EH (cell line): ENCODE results near the gene GTF3C4.

Experiments used
- DNase-seq: peaks from one replicate; pipeline ENCODE4 v3.0.0-alpha.2; 2015; ENCODE audit warnings: low read depth

The GTF3C4 gene

DNA sequence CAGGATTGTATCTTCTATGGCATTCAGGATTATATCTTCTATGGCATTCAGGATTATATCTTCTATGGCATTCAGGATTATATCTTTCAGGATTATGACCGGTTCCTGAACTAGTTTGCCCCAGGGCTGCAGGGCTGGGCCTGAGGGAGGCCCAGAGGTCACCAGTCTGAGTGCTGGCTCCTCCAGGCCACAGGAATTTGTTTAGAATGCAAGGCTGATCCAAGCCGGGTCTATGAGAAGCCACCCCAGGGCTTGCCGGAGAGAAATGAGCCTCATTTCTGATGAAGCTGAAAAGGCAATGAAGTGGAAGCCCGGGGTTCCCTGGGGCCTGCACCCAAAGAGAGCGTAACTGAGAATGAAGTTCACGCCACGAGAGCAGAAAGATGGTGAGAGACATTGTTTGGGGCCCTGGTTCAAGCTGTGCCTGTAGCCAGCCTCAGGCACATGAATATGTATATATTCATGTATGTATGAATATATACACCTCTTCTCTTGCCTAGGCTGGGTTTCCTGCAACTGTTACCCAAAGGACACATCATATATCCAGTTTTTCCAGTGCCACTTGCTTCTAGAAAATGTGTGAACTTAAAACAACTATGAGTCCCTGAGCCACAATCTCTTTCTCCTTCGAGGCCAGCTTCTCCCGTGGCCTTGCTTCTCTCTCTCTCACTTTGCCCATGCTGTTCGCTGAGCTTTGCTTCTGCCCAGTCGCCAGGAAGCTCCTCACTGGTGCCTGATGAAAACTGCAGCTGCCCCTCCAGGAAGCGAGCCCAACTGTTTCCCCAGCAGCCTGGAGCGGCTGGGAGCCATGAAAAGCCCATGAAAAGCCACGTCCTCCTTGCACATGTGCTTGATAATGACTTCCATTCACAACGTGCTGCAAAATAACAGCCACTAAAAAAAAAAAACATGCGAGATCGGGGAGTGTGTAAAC lies 62.3 kb downstream of the GTF3C4 start:
- peak; percentile 52 for DNase-seq

DNA sequence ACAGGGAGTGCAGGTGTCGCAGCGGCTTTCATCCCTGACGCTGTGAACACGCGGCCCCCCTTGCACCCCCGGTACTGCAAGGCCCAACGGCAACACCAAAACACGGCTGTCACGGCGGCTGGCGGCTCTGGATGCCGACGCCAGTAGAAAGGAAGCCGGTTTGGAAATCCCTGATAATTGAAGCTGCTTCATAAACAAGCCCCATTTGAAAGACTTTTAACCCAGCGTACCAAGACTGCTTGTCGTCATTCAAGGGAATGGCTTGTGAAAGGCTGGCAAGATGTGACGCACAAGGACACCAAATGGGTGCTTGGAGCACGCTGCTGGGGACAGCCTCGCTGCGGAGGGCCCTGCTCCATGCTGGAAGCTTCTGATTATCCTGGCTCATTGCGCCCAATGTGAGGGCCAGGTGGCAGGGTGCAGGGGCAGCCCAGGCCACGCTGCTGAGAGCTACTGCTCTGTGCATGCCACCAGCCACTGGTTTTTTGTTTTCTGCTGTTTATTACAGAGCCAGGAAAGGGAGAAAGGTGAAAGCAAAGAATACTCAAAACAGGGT lies 63.1 kb downstream of the GTF3C4 start:
- DNase-seq = peak; percentile 32

DNA sequence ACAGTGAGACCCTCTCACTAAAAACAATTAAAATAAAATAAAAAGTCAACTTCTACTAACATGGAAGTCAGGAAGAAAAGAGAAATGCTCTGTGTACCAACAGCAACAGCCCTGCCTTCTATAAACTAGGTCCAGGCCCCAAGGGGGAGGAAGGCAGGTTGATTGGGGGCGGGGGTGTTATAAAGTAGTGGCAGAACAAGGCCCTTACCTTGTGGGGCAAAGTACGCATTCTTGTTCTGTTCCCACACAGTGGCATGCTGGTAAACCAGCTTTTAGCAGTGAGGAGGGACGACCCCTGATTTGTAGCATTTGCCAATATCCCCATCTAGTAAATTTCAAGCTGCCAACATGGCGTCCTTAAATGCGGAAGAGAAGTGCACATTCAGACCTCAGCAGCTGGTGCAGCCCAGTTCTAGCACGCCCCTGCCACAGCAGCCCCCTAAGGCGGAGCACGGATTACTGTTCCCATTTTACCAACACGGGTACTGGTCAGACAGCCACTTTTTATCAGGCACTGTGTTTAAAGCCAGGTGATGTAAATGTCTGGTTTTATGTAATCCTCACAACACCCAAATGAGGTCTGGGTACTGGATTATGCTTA lies 69.5 kb downstream of the GTF3C4 start:
- no peak for DNase-seq

DNA sequence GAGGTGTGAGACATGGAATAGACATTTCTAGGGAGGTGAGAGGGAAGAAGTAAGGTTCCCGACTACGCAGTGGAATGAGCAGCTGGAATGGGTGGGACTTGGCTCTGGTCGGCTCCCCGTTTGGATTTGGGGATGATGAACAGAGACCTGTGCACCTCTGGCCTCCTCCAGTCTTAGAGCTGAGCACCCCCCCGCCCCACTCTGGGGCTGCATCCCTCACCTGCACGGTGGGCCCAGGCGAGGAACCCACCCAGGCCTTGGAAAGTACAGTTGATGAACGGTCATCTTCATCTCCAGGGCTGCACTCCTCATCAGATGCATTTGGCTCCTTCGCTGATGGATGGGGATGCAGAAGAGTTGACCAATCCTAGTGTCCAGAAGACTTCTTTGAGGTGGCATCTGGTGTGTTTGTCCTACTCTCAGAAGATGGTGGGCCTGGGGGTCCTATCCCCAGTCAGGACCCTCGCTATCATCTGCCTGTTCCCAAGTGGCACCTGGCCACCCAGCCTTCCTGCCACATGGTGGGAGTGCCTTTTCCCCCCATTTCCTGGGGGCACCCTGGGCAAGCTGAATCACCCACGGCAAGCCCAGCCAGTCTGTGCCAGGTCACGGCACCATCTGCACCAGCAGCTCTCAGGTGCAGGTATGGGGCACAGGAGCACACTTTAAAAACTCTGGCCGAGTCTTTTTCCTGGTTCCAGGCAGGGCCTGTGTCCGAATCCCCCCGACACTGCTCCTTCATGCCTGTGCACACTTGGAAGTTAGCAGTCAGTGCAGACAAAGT lies 70.5 kb downstream of the GTF3C4 start:
- no peak for DNase-seq

DNA sequence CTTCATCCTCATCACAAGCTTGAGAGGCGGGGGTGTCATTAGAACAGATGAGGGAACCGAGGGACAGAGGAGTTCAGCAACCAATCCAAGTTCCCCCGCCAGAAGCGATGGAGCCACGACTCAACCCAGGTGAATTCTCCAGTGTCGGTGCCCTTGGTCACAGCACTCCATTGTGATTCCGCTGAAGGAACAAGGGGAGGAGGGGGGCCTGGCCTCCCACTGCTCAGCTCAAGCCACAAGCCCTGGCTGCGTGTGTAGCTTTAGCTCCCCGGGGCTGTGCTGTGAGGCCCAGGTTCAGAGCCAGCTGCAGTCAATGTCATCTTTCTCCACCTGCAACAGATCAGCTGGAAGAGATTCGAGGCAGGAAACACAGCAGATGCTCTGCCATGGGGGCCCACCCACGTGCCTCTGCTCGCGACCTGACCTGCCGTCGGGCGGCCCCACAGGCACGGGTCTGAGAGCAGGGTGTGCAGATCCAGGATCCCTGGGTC lies 72.6 kb downstream of the GTF3C4 start:
- DNase-seq = no peak

DNA sequence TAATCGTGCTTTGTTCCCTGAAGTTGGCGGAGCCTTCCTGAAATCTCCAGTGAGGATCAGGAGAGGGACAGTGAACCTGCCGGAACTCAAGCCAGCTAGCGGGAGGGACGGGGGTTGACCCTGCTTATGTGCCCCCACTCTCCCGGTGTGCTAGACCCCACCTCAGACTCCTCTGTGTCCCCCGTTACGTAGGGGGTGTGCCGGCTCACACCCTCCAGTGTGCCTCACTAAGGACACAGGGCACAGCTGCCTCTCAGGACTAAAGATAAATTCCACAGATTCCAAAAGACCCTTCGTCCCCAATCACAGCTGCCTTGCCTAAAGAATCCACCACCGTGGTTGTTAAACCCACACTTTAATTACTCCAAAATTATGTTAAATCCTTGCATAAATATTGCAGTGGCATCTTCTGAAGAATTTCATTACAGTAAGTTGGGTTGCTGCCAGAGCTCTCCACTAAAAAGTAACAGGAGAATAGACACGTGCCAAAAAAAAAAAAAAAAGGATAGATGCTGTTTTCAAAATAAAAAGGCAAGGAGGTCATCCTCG lies 73.7 kb downstream of the GTF3C4 start:
- no peak for DNase-seq
